Activated CD4-positive, alpha-beta T cell treated with anti-CD3 and anti-CD28 coated beads, Interleukin-2, amount 50 U/mL, for 4 hours (primary cell): ENCODE data around the gene MKLN1.

Source experiments
- DNase-seq, 2 experiments: peaks; one replicate each; pipeline ENCODE4 v3.0.0-alpha.2; 2020

The MKLN1 gene

DNA sequence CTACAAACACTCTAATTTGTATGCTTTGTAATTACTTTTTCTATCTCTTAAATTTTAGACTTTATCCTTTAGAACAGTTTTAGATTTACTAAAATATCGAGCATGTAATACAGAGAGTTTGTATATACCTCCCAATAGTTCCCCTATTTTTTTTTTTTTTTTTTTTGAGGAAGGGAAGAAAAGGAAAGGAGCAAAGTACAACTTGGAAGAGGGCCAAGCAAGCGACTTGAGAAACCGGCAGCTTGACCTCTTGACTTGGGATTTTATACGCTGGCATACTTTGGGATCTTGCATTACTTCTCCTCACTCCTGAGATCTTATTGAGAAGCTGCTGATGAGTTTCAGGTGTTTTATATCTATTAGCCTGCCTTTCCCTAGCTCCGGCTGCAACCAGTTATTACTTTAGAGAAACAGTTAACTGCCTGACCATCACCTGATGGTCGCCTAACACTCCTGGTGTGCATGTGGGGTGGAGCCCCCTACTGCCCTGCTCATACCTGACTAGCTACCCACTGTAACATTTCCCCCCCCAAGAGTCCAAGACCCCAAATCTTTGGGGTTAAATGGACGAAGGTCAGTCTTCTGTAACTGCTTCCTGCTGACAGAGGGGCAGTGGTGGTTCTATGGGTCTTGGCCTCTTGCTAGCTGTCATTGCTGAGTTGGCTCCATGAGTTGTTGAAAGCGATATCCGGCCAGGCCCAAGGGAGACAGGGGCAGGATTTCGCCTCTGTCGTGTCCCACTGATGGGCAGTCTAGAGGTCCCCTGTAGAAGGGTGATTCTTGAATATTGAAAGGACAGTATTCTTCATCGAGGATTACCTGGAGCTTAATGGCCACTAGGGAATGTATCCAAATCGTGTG lies 28.5 kb downstream of the MKLN1 start:
- no peak for DNase-seq

DNA sequence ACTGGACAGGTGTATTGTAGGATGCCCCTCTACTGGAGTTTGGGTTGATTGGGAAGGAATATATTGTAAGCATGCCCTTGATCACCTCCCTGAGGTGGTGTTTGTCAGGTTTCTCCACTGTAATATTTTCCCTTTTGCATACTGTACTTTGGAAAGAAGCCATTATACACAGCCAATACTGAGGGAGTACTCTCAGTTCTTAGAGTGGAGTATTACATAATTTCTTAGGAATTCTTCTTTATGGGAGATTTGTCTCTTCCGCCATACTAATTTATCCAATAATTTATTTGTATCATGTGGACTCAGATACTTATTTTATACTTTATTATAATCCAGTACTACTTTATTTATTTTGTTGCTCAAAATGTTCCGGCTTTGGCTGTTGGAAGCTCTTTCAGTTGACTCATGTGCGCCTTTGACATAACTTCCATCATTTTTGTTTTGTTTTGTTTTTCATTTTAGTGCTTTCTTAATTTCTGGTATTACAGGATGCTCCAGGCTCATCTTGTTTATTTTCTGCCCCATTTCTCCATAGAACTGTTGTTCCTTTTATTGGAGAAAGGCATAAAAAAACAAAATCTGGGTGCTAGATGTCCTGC lies 29.7 kb downstream of the MKLN1 start:
- DNase-seq = no peak

DNA sequence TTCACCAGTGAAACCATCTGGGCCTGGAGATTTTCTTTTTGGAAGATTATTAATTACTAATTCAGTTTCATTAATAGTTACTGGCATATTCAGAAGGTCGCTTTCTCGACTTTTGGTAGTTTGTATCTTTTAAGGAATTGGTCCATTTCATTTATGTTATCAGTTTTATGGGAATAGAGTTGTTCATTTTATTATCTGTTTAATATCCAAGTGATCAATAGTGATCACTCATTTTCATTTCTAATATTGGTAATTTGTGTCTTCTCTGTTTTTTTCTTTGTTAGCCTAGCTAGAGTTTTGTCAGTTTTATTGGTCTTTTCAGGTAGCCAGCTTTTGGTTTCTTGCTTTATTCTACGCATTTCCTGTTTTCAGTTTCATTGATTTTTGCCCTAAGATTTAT lies 31.0 kb downstream of the MKLN1 start:
- DNase-seq = no peak

DNA sequence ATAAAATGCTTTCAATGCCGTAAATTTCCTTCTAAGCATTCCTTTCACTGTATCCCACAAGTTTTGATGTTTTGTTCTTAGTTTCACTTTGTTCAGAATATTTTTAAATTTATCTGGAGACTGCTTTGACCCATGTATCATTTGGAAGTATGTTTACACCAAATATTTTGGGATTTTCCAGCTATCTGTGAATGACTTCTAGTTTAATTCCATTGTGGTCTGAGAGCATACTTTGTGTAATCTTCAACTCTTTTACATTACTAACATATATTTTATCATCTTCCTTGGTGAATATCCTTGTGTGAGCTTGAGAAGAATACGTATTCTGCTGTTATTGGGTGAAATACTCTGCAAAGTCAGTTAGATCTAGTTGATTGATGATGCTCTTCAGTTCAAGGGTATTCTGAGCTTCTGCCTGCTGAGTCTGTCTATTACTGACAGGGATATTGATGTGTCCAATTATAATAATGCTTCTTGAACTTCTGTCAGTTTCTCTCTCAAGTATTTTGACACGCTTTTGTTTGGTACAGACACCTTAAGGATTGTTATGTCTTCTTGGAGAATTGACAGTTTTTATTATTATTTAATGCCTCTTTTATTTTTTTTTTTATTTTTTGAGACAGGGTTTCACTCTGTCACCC lies 31.6 kb downstream of the MKLN1 start:
- DNase-seq = no peak

DNA sequence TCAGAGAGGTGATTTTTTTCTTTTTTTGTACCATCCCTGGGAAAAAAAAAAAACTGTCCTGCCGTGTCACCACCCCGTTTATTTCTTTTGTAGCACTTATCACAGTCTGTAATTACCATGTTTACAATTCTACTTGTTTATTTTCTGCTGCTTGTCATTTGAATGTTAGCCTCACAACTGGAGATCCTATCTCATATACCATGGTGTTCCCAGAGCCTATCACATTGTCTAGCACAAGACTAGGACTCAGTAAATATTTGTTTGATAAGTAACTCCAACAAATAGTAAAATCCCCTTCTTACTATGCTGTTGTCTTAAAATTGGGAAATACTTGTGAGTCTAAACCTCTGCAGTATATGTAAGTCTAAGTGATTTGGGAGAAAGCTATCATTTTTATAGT lies 36.0 kb downstream of the MKLN1 start:
- no peak for DNase-seq

DNA sequence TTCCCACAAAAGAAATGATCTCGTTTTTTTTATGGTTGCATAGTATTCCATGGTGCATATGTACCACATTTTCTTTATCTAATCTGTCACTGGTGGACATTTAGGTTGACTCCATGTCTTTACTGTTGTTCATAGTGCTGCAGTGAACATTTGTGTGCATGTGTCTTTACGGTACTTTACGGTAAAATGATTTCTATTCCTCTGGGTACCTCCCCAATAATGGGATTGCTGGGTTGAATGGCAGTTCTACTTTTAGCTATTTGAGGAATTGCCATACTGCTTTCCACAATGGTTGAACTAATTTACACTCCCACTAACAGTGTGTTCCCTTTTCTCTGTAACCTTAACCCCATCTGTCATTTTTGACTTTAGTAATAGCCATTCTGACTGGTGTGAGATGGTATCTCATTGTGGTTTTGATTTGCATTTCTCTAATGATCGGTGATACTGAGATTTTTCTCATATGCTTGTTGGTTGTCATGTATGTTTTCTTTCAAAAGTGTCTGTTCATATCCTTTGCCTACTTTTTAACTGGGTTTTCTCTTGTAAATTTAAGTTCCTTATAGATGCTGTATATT lies 37.2 kb downstream of the MKLN1 start:
- no peak for DNase-seq

DNA sequence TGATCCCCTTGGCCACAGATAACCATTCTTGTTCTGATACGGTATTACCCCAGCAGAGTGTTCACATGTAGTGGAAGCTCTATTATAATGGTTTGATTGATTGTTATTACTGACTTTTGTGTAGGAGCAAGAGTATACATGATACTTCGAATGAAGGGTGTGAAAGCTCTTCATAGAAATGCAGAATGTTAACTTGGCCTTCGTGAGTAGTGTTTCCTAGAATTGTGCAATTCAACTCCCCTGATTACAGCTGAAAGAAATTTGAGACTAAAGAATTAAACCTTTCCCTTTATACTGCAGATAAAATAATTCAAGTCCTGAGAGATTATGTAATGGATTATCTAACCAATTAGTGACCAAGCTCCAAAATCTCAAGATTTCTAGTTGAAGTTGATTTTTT lies 38.2 kb downstream of the MKLN1 start:
- no peak for DNase-seq

DNA sequence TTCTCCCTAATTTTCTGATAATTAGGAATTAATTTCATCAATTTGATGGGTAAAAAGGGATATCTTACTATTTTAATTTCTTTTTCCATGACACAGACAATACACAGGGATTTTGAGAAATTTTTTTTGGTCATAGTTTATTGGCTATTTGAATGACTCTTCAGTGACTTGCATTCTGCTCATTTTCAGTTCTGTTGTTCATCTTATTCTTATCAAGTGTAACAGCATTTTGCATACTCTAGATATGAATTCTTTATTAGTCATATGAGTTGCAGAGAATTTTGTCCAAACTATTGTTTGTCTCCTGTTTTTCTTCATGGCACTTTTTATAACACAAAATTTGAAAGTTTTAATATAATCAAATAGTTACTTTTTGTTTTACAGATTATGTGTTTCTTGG lies 41.7 kb downstream of the MKLN1 start:
- no peak for DNase-seq

DNA sequence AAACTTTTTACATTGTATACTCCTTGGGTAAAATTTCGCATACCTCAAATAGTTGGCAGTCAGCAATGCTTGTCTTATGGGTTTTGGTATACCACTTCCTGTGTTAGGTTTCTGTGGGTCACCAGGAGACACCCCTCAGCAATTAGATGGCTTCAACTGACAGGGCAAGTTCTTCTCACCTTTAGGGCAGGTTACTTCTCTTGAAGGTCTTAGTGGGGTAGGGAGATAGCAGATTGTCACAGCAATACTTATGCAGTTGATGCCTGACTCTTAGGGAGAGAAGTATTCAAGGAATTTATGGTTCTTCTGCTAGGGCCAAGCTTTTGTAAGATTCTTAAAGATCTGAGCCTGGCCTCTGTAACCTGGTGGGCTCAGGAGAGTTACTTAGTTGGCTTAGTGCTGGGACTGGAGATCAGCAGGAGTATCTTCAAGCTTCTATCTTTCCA lies 42.9 kb downstream of the MKLN1 start:
- DNase-seq = no peak

DNA sequence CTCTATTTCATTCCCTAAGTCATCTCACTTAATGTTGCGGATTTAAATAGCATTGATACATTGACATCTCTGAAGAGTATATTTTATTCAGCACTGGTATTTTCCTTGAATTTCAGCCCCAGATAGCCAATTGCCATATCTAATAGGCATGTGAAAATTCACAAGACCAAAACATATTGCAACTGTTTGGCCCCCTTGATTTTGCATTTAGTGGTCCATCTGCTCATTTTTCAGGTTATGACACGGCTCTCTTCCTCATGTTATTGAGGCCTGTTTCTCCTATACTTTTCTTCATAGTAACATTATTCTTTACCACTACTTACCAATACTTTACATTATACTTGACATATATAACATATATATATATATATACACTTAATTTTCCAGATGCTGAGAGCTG lies 43.7 kb downstream of the MKLN1 start:
- no peak for DNase-seq

DNA sequence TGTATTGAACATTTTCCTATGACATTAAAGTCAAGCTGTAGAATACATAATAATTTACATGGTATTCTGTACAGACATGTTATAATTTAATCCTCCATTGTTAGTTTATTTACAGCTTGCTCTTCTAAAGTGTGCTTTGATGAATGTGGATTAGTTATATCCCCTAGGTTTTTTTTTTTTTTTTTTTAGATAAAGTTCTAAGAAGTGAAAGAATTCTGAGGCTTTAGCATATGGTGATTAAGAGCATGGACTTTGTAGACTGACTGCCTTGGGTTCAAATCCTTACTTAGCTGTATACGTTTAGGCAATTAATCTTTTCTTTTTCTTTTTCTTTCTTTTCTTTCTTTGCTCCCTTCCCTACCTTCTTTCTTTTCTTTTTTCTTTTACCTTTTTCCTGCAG lies 44.9 kb downstream of the MKLN1 start:
- DNase-seq = no peak

DNA sequence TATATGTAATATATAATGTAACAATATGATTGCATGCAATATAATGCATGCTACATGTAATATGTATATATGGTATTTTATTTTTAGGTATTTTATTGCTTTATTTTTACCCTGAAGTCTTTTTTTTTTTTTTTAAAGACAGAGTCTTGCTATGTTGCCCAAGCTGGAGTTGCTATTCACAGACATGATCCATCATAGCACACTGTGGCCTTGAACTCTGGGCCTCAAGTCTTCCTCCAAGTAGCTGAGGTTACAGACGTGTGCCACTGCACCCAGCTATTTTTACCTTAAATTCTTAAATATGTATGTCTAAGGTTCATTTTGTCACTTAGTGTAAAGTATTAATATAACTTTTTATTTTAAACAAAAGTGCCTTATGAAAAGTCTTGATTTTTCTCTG lies 47.1 kb downstream of the MKLN1 start:
- no peak for DNase-seq

DNA sequence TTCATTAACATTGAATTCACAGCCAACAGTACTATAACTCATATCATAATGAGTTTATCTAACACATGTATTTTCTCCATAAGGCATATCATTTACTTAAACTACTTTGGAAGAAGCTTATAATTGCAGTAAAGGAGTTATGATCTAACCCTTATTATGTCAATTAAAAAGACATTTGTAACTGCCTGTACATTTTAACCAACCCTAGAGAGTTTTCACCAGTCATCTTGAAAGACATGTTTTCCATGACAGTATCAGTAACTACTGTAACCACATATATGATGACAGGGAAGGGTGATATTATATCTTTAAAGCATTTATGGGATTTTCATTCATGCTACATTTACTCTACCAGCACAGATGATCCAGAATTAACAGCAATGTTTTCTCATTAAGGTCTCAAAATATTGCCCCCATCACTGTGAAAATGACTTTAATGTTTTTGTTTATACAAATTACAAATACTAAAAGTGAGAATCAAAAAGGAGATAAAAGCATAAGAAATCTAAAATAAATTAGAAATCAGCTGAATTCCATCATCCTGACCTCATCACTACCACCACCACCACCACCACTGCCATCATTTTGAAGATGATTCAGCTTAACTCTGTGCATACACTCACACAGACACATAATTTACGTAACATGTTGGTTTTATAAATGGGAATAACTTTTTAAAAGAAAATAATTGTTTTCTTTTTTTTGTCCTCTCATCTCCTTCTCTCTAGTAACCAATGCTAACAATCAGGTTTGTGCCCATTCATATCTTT lies 53.6 kb downstream of the MKLN1 start:
- DNase-seq = no peak

DNA sequence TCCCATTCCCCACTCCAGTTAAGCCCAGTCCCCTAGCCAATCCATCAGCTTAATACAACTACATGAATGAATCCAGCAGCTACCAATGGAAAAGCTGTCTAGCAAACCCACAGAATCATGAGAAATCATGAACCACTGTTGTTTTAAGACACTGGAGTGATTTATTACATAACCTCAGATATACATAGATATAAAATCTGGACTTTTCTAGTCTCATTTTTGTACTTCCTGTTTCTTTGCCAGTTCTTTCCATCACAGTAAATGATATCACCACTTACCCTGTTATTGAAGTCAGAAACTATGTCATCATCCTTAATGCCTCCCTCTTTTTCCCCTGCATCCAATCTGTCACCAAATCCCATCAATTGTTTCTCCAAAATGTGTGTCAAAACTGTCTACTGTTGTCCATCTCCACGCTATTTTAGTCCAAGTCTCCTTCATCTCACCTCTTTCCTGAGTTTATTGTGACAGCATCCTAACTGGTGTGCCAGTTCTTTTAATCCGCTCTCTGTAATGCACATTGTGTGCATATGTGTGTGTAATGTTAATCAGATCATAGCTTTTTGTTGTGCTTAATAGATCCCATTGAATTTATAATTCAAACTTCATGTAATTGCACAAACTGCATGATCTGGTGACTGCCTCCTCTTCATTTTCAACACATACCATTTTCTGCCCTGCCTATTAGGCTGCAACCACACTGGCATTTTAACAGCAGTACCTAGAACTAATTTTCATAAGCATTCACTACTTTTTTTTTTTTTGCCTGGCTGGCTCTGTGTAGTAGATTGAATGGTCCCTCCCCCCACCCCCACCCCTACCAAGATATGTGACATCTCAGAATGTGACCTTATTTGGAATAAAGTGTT lies 56.0 kb downstream of the MKLN1 start:
- no peak for DNase-seq

DNA sequence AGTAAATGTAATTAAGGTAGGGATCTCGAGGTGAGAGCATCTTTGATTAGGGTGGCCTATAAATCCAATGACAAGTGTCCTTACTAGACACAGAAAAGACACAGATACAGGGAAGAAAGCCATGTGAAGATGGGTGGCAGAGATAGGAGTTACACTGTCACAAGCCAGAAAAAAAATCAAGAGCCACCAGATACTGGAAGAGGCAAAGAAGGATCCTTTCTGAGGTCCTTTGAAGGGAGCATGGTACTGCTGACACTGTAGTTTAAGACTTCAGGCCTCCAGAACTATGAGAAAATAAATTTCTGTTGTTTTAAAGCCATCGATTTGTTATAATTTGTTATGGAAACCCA lies 56.6 kb downstream of the MKLN1 start:
- DNase-seq = no peak

DNA sequence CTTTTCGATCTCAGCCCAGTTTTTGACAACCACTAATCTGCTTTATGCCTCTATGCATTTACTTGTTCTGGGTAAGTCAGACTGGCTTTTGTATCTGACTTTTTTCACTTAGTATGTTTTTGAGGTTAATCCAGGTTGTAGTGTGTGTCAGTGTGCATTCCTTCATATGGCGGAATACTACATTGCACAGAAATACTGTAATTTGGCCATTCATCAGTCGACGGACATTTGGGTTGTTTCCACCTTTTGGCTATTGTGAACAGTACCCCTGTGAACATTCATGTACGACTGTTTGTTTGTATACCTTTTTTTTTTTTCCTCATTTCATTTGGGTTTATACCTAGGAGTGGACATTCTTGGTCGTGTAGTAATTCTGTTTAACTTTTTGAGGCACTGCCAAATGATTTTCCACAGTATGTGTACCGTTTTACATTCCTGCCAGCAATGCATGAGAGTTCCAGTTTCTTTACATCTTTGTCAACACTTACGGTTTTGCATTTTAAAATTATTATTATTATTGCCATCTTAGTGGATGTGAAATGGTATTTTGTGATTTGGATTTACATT lies 57.4 kb downstream of the MKLN1 start:
- DNase-seq = no peak

DNA sequence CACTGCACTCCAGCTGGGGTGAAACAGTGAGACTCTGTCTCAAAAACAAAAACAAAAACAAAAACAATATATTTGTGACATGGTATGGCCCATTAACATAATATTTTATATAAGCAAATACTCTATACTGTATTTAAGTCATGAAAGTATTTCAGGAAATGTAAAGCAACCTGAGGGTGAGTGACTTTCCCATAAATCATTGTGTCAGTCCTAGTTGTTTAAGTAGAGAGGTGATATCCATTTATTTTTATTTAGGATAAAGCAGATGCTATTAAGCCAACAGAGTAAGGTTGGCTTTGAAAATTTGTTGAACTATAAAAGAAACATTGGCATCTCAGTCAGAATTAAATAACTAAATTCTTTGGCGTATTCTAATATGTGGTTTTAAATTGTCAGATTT lies 60.5 kb downstream of the MKLN1 start:
- DNase-seq = no peak

DNA sequence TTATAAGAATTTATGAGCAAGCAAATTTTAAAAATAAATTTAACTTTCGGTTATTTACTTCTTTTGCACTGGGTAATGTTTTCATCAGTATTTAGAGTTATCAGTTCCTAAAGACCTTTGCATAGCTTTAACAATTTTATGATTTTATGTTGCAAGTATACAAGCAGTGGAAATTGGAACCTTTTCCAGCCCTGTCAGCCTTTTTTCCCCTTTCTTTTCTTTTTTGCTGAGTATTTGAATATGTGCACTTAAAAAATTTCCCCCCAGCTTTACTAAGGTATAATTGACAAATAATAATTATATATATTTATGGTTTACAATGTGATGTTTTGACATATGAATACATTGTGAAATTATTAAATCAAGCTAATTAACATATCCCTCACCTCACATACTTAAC lies 62.6 kb downstream of the MKLN1 start:
- DNase-seq = no peak

DNA sequence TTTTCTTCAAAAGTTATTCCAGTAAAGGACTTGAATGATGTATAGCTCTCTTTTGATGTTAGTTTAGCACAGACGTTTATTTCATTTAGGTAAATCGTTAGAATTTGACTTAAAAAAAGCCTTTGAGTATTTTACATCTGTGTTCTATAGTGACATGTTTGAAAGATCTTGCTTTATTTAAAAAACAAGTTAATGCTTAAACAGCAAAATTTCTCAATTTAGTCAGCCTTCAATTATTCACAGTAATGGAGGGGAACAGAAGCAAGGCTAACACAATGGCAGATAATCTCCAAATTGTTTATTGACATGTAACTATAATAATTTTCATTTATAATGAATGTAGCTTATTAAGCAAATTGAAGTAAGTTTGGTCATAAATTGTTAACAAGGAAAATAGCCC lies 63.5 kb downstream of the MKLN1 start:
- DNase-seq = no peak

DNA sequence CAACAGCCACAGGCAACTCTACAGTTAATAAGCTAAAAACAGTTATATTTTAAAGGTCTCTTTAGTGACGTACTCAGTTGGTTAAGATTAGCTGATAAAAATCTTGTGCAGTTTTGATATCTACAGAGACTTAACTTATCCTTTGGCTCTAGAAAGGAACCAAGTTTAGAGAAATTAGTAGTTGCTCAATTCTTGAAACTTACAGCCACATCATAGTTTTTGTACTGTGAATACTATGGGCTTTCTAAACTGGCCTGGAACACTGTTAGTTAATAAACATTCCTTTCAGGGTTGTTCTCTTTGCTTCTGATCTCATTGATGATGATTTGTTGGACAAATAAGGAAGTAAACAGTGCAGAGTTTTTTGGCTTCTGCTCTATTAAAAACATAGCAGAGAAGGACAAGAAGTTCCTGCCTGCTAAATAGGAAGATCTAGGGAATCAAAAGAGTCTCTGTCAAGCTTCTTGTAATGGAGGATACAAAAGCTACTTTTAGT lies 73.1 kb downstream of the MKLN1 start:
- no peak for DNase-seq

DNA sequence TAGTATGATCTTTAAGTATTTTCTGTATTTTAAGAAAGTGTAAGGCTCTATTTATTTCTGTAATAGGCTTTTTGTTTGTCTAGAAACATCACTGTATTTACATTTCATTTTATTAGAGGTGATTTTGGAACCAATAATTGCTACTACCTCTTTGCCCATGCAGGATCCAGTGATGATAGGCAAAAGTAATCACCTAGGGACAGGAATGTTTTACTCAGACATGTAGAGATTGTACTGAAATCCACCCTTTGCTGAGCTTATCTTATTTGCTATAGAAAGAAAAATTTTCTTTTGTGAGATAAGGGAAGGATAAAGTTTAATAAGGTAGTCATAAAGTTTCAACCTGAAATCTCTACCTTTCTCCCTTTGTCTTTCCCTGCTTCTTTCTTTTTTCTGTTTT lies 73.5 kb downstream of the MKLN1 start:
- no peak for DNase-seq

DNA sequence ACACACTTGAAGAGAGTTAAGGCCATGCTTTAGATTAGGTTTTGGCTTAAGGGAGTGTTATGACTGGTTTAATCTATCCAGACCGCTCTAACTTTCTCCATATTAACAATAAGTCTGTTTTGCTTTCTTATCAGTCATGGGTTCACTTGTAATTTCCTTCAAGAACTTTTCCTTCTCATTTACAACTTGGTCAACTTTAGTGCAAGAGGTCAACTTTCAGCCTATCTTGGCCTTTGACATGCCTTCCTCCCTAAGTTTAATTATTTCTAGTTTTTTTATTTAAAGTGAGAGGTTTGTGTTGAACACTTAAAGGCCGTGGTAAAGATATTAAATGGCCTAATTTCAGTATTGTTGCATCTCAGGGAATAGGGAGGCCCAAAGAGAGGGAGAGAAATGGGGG lies 75.6 kb downstream of the MKLN1 start:
- DNase-seq = no peak
